Heart right ventricle (tissue), 16 donors: Measurements from ENCODE around the gene PTX3. TPM values are rescaled to one million over a fixed set of nuclear protein-coding genes. Genes with fewer than 3 reads are reported as not detected.

Experiments
- ATAC-seq, 8 donors: fragments of 200-7000 bp; cut with Tn5 transposase; one replicate each; pipeline ENCODE4 v1.9.1; 2020; ENCODE audit warnings: mild to moderate bottlenecking in 8 of 8, moderate library complexity in 8 of 8, moderate number of reproducible peaks in 1 of 8
- DNase-seq, 2 donors: peaks; one replicate each; pipeline ENCODE4 v3.0.0-alpha.2; 2020
- H3K27ac ChIP-seq, 10 donors: fragments of 200-600 bp; sonication (generic) in 2 of 10; one replicate each; pipeline versions ENCODE4 v1.5.0 to v1.8.0; 2020 to 2022; ENCODE audit warnings: mild to moderate bottlenecking in 3 of 10
- H3K27me3 ChIP-seq, 7 donors: fragments of 200-600 bp; one replicate each; pipeline ENCODE4 v1.8.0; 2021 to 2022; ENCODE audit warnings: mild to moderate bottlenecking in 2 of 7
- H3K36me3 ChIP-seq, 9 donors: fragments of 200-600 bp; sonication (generic) in 1 of 9; one replicate each; pipeline versions ENCODE4 v1.5.0 to v1.8.0; 2020 to 2022; ENCODE audit warnings: mild to moderate bottlenecking in 2 of 9
- H3K4me1 ChIP-seq, 9 donors: fragments of 200-600 bp; sonication (generic) in 1 of 9; one replicate each; pipeline versions ENCODE4 v1.5.0 to v1.8.0; 2020 to 2022; ENCODE audit warnings: mild to moderate bottlenecking in 4 of 9
- H3K4me3 ChIP-seq, 10 donors: fragments of 200-600 bp; sonication (generic) in 2 of 10; one replicate each; pipeline versions ENCODE4 v1.5.0 to v1.8.0; 2020 to 2022; ENCODE audit warnings: mild to moderate bottlenecking in 7 of 10, moderate library complexity in 2 of 10
- H3K9me3 ChIP-seq, 11 donors: fragments of 200-600 bp in 10 of 11; sonication (generic) in 2 of 11; one replicate each; pipeline versions ENCODE4 v1.5.0 to v1.8.0; 2013 to 2022; ENCODE audit warnings: mild to moderate bottlenecking in 2 of 11, control low read depth in 1 of 11, moderate library complexity in 1 of 11
- WGBS, 2 donors: extraction: QIAGEN DNeasy Blood & Tissue Kit; methylation state at CpG; one replicate each; pipeline ENCODE4 v1.1.7; 2013; ENCODE audit warnings: inconsistent platforms in 1 of 2; 5-methylcytosine and 5-hydroxymethylcytosine counted together
- intact Hi-C, 10 donors: fragments of 100-400 bp; cut with DNase I; formaldehyde crosslinking; loops; one replicate each; pipeline versions ENCODE4 v1.11.1 to v1.14.2; 2022
- polyA plus RNA-seq, 2 donors: library from polyadenylated mRNA; stranded (reverse); fragments of 200-250 nt; gene quantifications; one replicate each; pipeline ENCODE4 v1.2.3, GENCODE V29; 2013
- total RNA-seq, 10 donors: library from RNA; stranded (reverse); fragmentation: NEBNext Ultra II Directional in 3 of 10; extraction: Animal tissue kit (Norgen Biotek cat#: 25700) in 3 of 10; gene quantifications; one replicate each; pipeline versions ENCODE4 v1.2.1 to v1.2.4, GENCODE V29; 2021 to 2023
- TF ChIP-seq, protein P1 (sequence below), 9 donors: fragments of 200-600 bp; sonication (generic) in 2 of 9; IDR thresholded peaks; one replicate each; pipeline versions ENCODE4 v1.5.0 to v1.8.0; 2021 to 2022; ENCODE audit warnings: antibody characterized with exemption in 9 of 9, mild to moderate bottlenecking in 5 of 9, moderate library complexity in 1 of 9
- donor health status: Arrhythmogenic right ventricular cardiomyopathy.
- donor health status: ischemic (EF 13 %, LVEDD 7.1; RV severe dilation, severe dysfunction).
- donor health status: healthy with polysubstance abuse.
- donor health status: DM: no; HTN: yes; CAD: no.
- donor health status: DM: no; HTN: no; CAD: no.
- donor health status: ischemic (EF 25% LVEDD 6.9; RV normal size, moderate dysfunction).
- donor health status: ischemic (EF 25% LVEDD 5.7; RV mildly dilated, moderate dysfunction).
- donor health status: healthy.
- donor health status: DM: yes; HTN: yes; CAD: no.
- donor health status: Ischemic cardiomyopathy.
- donor health status: ischemic (EF 35%, LVEDD 5.7; RV mildly dilated, moderate dysfunction).
- donor health status: nonischemic (EF 11% LVEDD 7.7; RV severe dilation, severe dysfunction).
- donor health status: DM: yes; HTN: yes; CAD: no.
- donor health status: PGD.
- donor health status: ischemic (EF 29% LVEDD 5.4; RV normal size, mild dysfunction).
- donor health status: nonischemic (EF 23%, LVEDD 6.1; RV moderate dilation, normal function).

PTX3 gene
- total and polyA plus RNA-seq, 12 donors = 0.11 to 29.7 (median 0.39) TPM

DNA sequence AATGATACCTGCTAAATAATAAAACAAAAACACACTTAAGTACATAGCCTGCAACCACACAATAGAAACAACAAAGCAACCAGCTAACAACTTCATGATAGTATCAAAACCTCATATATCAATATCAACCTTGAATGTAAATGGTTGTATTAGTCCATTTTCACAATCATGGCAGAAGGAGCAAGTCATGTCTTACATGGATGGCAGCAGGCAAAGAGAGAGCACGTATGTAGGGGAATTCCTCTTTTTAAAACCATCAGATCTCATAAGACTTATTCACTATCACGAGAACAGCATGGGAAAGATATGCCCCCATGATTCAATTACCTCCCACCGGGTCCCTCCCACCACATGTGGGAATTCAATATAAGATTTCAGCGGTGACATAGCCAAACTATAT, 44.5 kb upstream of the PTX3 start:
- 81 to 85% methylated on average over 4 of the region's 4 CpGs for WGBS, 2 donors
- DNase-seq = no peak

DNA sequence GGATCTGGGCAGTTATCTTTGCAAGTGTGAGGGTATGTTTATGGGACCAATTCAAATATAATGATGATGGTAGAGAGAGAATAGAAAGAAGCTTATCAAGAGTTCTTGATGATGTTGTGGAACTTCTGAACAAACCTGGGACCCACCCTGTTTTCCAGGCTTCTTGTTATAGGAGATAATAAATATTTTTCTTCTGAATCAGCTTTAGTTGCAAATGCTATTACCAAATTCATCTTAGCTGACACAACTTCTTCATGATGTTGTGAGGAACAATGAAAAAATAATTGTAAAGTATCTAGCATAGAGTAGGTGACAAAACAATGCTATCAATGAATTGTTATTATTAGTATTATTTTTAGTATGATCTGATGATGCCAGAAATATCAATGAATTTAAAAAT, 43.5 kb upstream of the PTX3 start:
- ATAC-seq (no peak), DNase-seq (no peak)
- H3K9me3 ChIP-seq = peaks cover 0 to 5% (median 0%) of the 10 kb centered on the region in 11 donors
- no peak overlapping the region for H3K27ac ChIP-seq
- H3K4me1 ChIP-seq = no peaks in the 10 kb centered on the region
- TF ChIP-seq, protein P1, sequence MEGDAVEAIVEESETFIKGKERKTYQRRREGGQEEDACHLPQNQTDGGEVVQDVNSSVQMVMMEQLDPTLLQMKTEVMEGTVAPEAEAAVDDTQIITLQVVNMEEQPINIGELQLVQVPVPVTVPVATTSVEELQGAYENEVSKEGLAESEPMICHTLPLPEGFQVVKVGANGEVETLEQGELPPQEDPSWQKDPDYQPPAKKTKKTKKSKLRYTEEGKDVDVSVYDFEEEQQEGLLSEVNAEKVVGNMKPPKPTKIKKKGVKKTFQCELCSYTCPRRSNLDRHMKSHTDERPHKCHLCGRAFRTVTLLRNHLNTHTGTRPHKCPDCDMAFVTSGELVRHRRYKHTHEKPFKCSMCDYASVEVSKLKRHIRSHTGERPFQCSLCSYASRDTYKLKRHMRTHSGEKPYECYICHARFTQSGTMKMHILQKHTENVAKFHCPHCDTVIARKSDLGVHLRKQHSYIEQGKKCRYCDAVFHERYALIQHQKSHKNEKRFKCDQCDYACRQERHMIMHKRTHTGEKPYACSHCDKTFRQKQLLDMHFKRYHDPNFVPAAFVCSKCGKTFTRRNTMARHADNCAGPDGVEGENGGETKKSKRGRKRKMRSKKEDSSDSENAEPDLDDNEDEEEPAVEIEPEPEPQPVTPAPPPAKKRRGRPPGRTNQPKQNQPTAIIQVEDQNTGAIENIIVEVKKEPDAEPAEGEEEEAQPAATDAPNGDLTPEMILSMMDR (IDR thresholded peaks at IDR 0.05) = no peak
- no peaks in the 10 kb centered on the region for H3K27me3 ChIP-seq
- H3K36me3 ChIP-seq = no peaks in the 10 kb centered on the region
- intact Hi-C loops = no loop called here
- H3K4me3 ChIP-seq = no peak overlapping the region

More for the DNA sequence above, 44.5 kb upstream of the PTX3 start:
- Histone ChIP-seq H3K27ac (no peak overlapping the region), H3K27me3 (no peaks in the 10 kb centered on the region), H3K4me3 (no peak overlapping the region), H3K36me3 (no peaks in the 10 kb centered on the region), H3K9me3 (peaks cover 0 to 5% (median 0%) of the 10 kb centered on the region in 11 donors), H3K4me1 (no peaks in the 10 kb centered on the region)
- intact Hi-C loops = no loop called here
- TF ChIP-seq, protein P1 (IDR thresholded peaks at IDR 0.05) = no peak
- no peak for ATAC-seq

DNA sequence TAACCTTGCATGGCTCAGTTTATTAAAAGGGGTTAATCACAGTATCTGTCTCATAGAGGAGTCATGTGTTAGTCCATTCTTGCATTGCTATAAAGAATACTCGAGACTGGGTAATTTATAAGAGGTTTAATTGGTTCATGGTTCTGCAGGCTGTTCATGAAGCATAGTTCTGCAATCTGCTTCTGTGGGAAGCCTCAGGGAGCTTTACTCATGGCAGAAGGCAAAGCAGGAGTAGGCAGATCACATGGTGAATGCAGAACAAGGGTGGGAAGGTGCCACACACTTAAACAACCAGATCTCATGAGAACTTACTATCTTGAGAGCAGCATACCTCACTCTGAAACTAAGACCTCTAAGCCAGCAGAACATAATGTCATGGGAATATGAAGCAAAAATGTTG, 42.2 kb upstream of the PTX3 start:
- Histone ChIP-seq H3K27me3 (no peaks in the 10 kb centered on the region), H3K9me3 (peaks cover 0 to 5% (median 0%) of the 10 kb centered on the region in 11 donors), H3K4me1 (no peaks in the 10 kb centered on the region), H3K27ac (no peak overlapping the region), H3K4me3 (no peak overlapping the region), H3K36me3 (no peaks in the 10 kb centered on the region)
- WGBS, 2 donors = 76 to 77% methylated on average over 1 of the region's 1 CpG
- ATAC-seq (no peak), DNase-seq (no peak)
- TF ChIP-seq, protein P1 (IDR thresholded peaks at IDR 0.05) = no peak
- intact Hi-C loops = no loop called here

DNA sequence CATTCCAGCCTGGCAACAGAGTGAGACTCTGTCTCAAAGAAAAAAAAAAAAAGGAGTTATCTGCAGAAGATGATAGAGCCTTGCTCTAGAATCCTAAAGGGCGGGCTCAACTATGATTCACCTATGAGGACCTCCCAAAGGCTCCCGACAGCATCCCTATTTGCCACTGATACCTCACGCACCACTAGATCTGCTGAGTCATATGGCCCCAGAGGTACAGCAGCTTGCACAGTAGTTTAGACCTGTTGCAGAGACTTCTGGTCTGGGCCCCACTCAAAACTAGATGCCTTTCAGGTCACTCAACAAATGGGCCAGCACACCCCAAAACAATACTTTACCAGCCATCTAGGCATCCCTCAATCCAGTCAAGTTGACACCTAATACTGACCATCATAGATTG, 38.1 kb upstream of the PTX3 start:
- Histone ChIP-seq H3K9me3 (peaks cover 0 to 5% (median 0%) of the 10 kb centered on the region in 11 donors), H3K27me3 (no peaks in the 10 kb centered on the region), H3K36me3 (no peaks in the 10 kb centered on the region), H3K27ac (no peak overlapping the region), H3K4me1 (no peaks in the 10 kb centered on the region), H3K4me3 (no peak overlapping the region)
- DNase-seq (no peak), ATAC-seq (no peak)
- intact Hi-C loops = no loop called here
- TF ChIP-seq, protein P1 (IDR thresholded peaks at IDR 0.05) = no peak
- WGBS, 2 donors = 91% methylated on average over 3 of the region's 3 CpGs
